ENCODE data around the gene SLIT3.

SLIT3 gene

DNA sequence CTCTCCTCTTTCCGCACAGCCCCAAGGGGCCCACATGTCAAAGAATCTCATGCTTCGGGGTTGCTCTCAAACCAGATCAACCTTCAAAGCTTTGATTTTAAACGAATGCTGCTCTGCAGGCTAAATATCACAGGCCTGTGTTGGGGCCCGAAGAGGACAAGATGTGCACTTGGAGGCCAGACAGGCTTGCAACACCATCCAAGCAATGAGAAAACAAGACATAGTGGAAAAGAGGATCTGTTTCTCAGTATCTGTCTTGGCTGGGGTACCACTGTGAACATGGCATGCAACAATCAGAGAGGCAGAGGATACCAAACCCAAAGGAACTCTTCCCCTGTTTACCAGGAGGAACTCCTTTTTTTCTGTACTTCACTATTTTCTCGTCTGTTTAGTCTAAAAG lies 321.8 kb downstream of the SLIT3 start:
- DNase-seq: no peak

DNA sequence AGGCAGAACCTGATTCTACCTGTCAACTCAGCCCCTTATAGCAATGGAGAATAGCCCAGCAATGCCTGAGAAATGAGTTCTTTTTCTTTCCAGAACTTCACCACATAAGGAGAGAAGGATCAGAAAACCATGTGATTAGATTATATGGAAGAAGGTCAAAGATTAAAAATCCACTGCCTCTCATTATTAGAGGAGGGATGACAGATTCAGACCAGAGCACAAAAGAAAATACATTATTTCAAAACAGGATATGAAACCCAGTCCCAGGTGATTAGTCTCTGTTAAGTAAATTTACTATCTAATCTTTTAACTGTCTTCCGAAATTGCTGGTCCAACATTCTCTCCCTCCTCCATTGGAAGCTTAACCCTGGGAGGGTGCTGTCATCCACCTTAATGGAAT lies 322.4 kb downstream of the SLIT3 start:
- DNase-seq: no peak

DNA sequence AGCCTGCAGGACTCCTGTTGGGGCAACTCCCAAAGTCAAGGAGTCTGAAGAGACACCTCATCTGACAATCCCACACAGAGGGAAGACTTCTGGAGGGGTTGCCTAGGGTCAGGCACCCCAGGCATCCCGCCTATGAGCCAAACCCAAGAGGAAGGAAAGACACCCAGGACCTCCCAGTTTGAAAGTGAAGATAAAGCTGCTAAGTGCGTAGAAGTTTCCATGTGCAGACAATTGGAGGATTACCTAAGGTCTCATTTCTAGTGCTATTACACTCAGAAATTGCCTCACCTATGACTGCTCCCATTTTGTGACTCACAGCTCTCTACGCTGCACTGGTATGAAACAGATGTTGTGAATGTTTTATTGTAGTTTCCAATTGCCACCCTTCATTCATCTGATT lies 322.9 kb downstream of the SLIT3 start:
- no peak for DNase-seq

DNA sequence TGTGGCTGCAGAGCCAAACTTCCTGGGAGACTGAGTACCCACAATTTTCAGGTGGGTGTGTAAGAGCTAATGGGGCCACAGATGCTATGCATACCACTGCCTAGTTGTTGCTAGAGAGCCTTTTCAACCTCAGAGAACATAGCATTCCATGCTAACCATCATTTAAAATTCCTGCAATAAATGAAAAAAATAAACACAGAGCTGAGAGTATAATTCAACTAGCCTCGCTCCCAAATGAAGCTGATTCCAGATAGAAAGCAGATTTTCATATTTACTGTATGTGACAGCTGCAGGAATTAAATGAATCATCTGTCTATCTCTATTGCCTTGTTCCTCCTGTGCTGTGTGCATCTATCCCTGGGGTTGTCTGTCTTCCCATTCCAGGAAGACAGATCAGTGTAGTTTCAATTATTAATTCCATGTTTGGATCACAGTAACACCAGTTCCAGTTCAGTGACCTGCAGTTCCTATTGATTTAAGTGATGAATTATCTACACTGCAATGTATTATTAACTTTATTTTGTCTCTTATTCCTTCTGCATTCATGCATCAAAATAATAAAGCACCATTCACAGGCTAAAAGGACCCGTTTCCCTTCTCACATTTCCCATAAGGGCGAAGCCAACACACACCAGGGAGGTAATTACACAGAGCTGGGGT lies 324.5 kb downstream of the SLIT3 start:
- no peak for DNase-seq

- DNase-seq: no peak
These were observed 325.6 kb downstream of the SLIT3 start for GRCh38 chr5:168975331-168975730.

DNA sequence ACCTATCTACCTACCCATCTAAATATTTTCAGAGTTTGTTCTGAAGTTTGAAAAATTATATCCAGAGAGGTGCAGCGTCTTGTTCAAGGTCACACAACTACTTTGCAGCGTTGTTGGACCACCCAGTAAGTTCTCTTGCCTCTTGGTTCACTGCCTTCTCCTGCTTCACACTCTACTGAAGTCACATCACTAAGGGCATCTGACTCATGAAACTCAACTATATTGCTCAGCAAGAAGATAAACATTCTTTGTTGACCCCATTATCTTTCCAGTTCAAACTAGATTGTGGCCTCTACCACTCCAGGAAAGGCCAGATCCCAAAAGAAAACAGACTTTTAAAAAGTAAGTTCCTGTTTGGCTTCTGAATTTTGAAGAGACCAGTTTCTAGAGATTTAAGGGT lies 326.9 kb downstream of the SLIT3 start:
- DNase-seq: no peak

DNA sequence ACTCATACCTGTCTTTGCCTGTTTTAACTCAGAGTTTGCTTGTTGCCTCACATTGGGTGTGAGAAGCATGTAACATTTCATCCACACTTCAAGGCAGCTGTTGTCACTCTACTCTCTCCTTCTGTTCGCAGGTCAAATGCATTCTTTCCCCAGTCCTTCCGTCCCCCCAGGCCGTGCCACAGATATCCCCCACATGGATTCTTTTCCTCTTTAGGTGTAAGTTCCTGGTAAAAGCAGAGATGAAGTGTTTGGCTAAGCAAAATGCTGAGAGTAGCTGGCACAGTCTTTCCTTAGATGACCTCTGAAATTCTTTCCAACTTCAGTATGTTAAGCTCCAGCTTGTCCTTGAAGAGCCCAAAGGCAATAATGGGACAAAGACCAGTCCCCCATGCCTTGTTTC lies 328.2 kb downstream of the SLIT3 start:
- DNase-seq: no peak

DNA sequence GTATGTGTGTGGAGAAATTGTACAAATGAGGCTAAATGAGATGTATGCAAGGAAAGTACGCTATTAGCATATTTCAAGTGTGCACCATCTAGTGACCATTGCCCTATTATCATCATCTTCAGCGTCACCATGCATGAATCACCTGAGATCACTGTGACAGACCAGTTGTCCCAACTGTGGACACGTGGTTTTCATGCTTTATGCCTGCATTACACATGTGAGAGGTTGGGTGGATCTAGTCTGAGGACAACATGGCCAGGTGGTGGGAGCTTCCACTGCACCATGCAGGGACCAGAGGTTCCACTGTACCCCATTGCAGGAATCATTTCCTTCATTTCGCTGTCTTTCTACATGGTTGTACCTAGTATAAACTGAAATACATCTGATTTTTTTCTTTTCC lies 329.8 kb downstream of the SLIT3 start:
- no peak for DNase-seq

DNA sequence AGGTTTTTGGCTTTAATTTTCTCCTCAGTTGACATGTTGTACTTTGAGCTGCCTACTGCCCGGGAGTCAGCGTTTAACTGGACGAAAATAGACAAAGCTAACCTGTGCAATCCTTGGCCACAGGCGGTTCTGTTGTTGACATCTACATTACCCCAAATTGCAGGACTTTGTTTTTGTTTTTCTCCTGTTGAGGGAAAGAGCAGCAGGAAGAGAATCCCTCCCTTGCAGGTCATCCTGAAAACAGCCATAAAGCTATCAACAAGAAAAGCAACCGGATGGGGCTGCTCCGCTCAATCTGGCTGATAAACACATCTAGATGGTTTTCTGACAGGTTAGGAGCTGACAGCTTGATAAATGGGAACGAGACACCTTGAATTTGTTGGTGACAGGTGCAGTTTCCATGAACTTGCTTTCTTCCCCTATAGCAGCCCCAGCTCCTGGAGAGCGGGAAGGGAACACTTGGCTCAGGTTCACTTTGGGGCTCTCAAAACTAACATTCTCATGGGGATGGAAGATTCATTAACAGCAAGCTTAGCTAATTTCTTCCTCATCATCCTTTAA lies 331.5 kb downstream of the SLIT3 start:
- DNase-seq: no peak

GRCh38 chr5:168967882-168968620 lies 332.9 kb downstream of the SLIT3 start:
- DNase-seq: no peak

DNA sequence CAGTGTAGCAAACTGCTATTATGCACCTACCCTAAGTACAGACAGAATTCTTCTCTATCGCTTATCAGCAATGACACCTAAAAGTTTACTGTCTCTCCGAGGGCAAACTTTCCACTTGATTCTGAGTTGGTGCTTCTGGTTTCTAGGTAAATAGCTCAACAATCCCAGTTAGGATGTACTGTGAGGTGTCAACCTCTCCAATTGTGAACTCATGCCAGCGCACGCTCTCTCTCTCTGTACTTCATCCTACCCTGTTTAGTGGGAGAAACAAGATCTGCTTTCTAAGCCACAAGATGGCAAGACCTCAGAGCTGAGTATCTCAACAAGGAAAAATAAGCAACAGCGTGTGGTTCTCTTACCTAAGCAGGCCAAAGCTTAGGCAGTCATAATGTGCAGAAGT lies 335.3 kb downstream of the SLIT3 start:
- DNase-seq: no peak

DNA sequence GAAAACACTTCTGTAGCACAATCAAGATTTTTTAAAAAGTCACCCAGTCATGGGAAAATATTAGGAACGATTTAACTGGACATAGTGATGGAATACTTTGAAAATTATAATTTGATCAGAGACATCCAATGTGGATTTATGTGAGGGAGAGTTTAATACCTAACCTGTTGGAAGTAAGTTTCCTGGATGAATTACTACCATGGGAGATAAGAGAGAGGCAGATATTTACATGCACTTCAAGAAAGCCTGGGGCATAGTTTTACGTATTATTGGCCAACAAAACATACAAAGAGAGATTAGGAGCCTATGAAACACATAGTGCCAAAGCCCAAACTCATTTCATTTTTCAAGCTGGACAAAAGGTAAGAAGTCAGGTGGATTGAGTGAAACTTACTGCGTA lies 336.8 kb downstream of the SLIT3 start:
- no peak for DNase-seq

DNA sequence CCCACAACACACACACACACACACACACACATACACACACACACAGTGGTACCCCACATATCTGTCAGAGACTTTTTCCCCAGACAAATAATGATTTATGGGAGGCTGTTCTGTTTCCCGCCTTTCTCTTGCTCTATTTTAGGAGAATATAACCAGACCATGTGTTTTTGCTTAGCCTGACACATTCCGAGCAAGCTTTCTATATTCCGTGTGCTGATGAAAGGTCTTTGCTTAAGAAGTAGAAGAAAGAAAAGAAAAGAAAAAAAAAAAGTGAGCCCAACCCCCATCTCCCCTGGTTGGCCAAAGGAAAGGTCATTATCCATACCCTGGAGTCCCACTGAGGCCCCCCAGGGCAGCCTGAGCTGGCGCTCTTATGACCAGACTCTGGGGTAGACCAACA lies 338.6 kb downstream of the SLIT3 start:
- no peak for DNase-seq

- DNase-seq: no peak
These were observed 339.3 kb downstream of the SLIT3 start for GRCh38 chr5:168961681-168962080.

DNA sequence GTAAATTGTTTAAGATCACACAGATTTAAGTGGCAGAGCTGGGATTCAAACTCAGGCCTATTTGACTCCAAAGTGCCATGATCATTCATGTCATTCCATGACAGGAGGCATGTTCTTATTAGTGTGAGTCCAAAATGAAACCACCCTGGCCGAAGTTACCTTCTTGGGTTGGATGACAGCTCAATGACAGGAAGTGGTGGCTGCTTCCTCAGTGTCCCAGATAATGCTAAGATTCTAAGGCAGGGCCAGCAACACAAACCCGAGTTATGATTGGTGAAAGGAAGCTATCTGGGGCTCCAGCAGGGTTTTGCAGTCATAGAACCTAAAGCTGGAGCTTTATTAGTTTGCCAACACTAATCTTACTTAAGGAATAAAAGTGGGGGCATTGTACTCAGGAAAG lies 340.4 kb downstream of the SLIT3 start:
- no peak for DNase-seq

DNA sequence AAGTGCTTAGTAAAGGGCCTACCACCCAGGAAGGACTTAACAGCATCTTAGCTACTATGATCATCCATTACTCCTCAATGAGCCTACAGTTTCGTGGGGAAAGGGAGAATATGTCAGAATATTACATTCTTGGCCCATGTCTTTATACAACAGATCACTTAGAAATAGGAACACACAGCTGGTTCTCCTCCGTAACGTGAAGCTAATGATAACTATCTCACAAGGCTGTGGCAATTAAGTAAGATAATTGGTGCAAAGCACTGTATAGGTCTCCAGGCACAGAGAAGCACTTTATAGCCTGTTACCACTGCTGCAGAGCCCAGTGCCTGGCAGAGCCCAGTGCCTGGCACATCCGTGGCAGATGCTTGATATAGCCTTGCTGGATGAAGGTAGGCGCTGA lies 347.6 kb downstream of the SLIT3 start:
- DNase-seq: no peak

- no peak for DNase-seq
These were observed 348.7 kb downstream of the SLIT3 start for GRCh38 chr5:168952196-168952595.

- DNase-seq: no peak
These were observed 349.2 kb downstream of the SLIT3 start for GRCh38 chr5:168951769-168952168.

DNA sequence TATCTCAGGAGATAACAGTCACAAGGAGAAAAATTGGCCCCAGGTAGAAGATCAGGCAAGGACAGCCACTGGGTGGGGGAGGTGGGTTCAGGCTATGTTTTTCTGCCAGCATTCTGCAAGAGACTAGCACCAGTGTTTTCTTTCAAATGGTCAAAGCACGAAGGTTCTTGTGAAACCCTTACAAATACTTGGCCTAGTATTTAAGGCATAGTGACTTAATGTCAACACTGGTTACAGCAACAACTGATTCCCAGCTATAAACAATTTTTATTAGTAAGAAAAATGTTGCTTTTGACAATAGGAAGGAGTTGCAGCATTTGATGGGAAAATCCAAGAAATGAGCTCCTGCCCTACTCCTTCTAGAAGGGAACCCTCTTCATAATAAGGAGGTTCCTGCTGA lies 349.6 kb downstream of the SLIT3 start:
- DNase-seq: no peak

- DNase-seq: no peak
These were observed 350.5 kb downstream of the SLIT3 start for GRCh38 chr5:168950241-168950951.

DNA sequence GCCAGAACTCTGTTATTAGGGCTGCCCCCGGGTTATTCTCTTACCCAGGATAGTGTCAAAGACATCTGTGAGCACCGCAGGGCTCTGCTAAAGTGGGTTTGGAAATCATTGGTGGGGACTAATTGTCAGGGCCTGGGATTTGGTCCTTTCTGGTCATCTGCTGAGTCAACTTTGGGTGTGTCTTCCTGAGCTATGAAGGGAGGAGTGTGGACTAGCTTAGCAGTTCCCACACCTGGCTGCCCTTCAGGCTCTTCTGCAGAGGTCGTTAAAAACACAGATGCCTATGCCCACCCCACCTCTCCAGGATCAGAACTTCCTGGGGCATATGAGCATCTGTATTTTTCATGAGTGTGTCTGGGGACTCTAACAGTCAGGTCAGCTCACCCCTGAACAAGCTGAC lies 352.2 kb downstream of the SLIT3 start:
- no peak for DNase-seq

- DNase-seq: no peak
These were observed 353.6 kb downstream of the SLIT3 start for GRCh38 chr5:168947212-168947868.

GRCh38 chr5:168946363-168946762 lies 354.6 kb downstream of the SLIT3 start:
- DNase-seq: no peak
